Skeletal muscle cell (primary cell): Measurements from ENCODE around the gene MMEL1.
A peak's percentile ranks its signal among the peaks of the same experiment; 100 is the strongest.
"Not testable (repeated sequence)": the region's sequence is repeated elsewhere in the genome, so short reads cannot be mapped to it uniquely, and the experiment has no call there.

Source experiments
- DNase-seq: peaks from one replicate; pipeline ENCODE4 v3.0.0-alpha.2; 2010; ENCODE audit warnings: low read depth
- H3K4me3 ChIP-seq: 2 replicates; pipeline ENCODE4 v1.5.1; 2011; ENCODE audit warnings: low read depth, mild to moderate bottlenecking, control low read depth, low read length, moderate library complexity

MMEL1 gene

GRCh38 chr1:2630498-2631135, 2.2 kb downstream of the MMEL1 start:
- no peak for DNase-seq
- H3K4me3 ChIP-seq = no peak overlapping the region

- DNase-seq = no peak
- H3K4me3 ChIP-seq = no peak overlapping the region
Measured at GRCh38 chr1:2629627-2630497, 3.0 kb downstream of the MMEL1 start.

GRCh38 chr1:2628933-2629626, 3.7 kb downstream of the MMEL1 start:
- no peak overlapping the region for H3K4me3 ChIP-seq
- no peak for DNase-seq

GRCh38 chr1:2628191-2628932, 4.5 kb downstream of the MMEL1 start:
- no peak overlapping the region for H3K4me3 ChIP-seq
- DNase-seq = no peak

GRCh38 chr1:2627746-2628145, 5.1 kb downstream of the MMEL1 start:
- DNase-seq = no peak
- no peak overlapping the region for H3K4me3 ChIP-seq

- not testable (repeated sequence) for DNase-seq, H3K4me3 ChIP-seq
Measured at GRCh38 chr1:2625748-2626147, 7.1 kb downstream of the MMEL1 start.

GRCh38 chr1:2625311-2625710, 7.5 kb downstream of the MMEL1 start:
- H3K4me3 ChIP-seq = no peak overlapping the region
- no peak for DNase-seq

- no peak for DNase-seq
- no peak overlapping the region for H3K4me3 ChIP-seq
Measured at GRCh38 chr1:2624735-2625300, 8.0 kb downstream of the MMEL1 start.

- no peak for DNase-seq
- H3K4me3 ChIP-seq = no peak overlapping the region
Measured at GRCh38 chr1:2623571-2624337, 9.1 kb downstream of the MMEL1 start.

GRCh38 chr1:2617971-2618470, 14.8 kb downstream of the MMEL1 start:
- no peak overlapping the region for H3K4me3 ChIP-seq
- no peak for DNase-seq

GRCh38 chr1:2614145-2614544, 18.7 kb downstream of the MMEL1 start:
- no peak overlapping the region for H3K4me3 ChIP-seq
- no peak for DNase-seq

- H3K4me3 ChIP-seq = no peak overlapping the region
- no peak for DNase-seq
Measured at GRCh38 chr1:2612591-2613365, 20.0 kb downstream of the MMEL1 start.

- H3K4me3 ChIP-seq = no peak overlapping the region
- DNase-seq = no peak
Measured at GRCh38 chr1:2611621-2612437, 21.0 kb downstream of the MMEL1 start.

- peak overlapping the region; percentile 23 for H3K4me3 ChIP-seq
- DNase-seq = no peak
Measured at GRCh38 chr1:2611031-2611501, 21.8 kb downstream of the MMEL1 start.

GRCh38 chr1:2610036-2610959, 22.5 kb downstream of the MMEL1 start:
- no peak overlapping the region for H3K4me3 ChIP-seq
- DNase-seq = no peak
